Erythroblast (primary cell): ENCODE results near the gene OPTC.

Source experiments
- GATA1 ChIP-seq: IDR thresholded peaks from 2 replicates; pipeline ENCODE4 v1.6.1; 2011; ENCODE audit warnings: low read depth, mild to moderate bottlenecking, control low read depth, low read length, moderate library complexity
- POLR2A ChIP-seq: IDR thresholded peaks from 2 replicates; pipeline ENCODE4 v1.6.1; 2011; ENCODE audit warnings: mild to moderate bottlenecking, low read length

- TF ChIP-seq POLR2A = no peak
- TF ChIP-seq GATA1 = no peak
Measured at GRCh38 chr1:203477748-203478147, 16.2 kb upstream of the OPTC start.
